ENCODE results near the gene RAB26.

GRCh38 chr16:2184962-2185361 lies 36.5 kb downstream of the RAB26 start:
- TF ChIP-seq CTCF (IDR thresholded peaks at IDR 0.05 in 8 of 11, conservative IDR thresholded peaks at IDR 0.05 in 3 of 11) (no peak), POLR2AphosphoS5 (IDR thresholded peaks at IDR 0.05) (no peak), POLR2A (IDR thresholded peaks at IDR 0.05) (no peak)
